Hematopoietic multipotent progenitor cell treated with erythropoietin and hydrocortisone succinate and interleukin-3 and kit ligand, for 8 days (in vitro differentiated cells): ENCODE measurements around the gene SPINT1.

Experiments used
- DNase-seq: peaks from one replicate; pipeline ENCODE4 v3.0.0-alpha.2; 2015

Gene SPINT1

GRCh38 chr15:40843885-40844695 lies at the start of gene SPINT1:
Gene SPINT1 (plus strand): TSS chr15:40844048. CDS start chr15:40844555, 507 bp downstream.
- no peak for DNase-seq

GRCh38 chr15:40796041-40796440 lies 47.8 kb upstream of the SPINT1 start:
- DNase-seq, result no peak

- DNase-seq, result no peak
These were observed 47.3 kb upstream of the SPINT1 start for GRCh38 chr15:40796512-40796911.

- DNase-seq, result no peak
These were observed 44.3 kb upstream of the SPINT1 start for GRCh38 chr15:40799523-40799922.

GRCh38 chr15:40803076-40803475 lies 40.8 kb upstream of the SPINT1 start:
- DNase-seq, result no peak

GRCh38 chr15:40803688-40804087 lies 40.2 kb upstream of the SPINT1 start:
- no peak for DNase-seq

- no peak for DNase-seq
These were observed 37.2 kb upstream of the SPINT1 start for GRCh38 chr15:40806672-40807027.

- peak; percentile 98 for DNase-seq
These were observed 36.6 kb upstream of the SPINT1 start, which contains the start of the genes DNAJC17 and ZFYVE19 for GRCh38 chr15:40807028-40807887. Gene DNAJC17 (minus strand): TSS chr15:40807473. CDS start chr15:40807446, 27 bp downstream. Gene ZFYVE19 (plus strand): TSS chr15:40807089. CDS start chr15:40807590, 501 bp downstream.

- DNase-seq, result no peak
These were observed 35.9 kb upstream of the SPINT1 start for GRCh38 chr15:40807888-40808461.

GRCh38 chr15:40808861-40809450 lies 34.9 kb upstream of the SPINT1 start:
- DNase-seq, result no peak

GRCh38 chr15:40812721-40813425 lies 31.0 kb upstream of the SPINT1 start:
- no peak for DNase-seq

- no peak for DNase-seq
These were observed 28.7 kb upstream of the SPINT1 start for GRCh38 chr15:40815042-40815698.

- DNase-seq, result no peak
These were observed 24.8 kb upstream of the SPINT1 start for GRCh38 chr15:40819048-40819447.

GRCh38 chr15:40821195-40821594 lies 22.7 kb upstream of the SPINT1 start:
- no peak for DNase-seq

GRCh38 chr15:40823572-40824343 lies 20.1 kb upstream of the SPINT1 start:
- no peak for DNase-seq

GRCh38 chr15:40825661-40826422 lies 18.0 kb upstream of the SPINT1 start:
- peak; percentile 72 for DNase-seq

GRCh38 chr15:40826423-40827075 lies 17.3 kb upstream of the SPINT1 start:
- no peak for DNase-seq

GRCh38 chr15:40828447-40829036 lies 15.3 kb upstream of the SPINT1 start, which contains the start of gene PPP1R14D:
Gene PPP1R14D (minus strand): TSS chr15:40828708. CDS start chr15:40828641, 67 bp downstream.
- DNase-seq, result no peak

GRCh38 chr15:40829115-40829514 lies 14.7 kb upstream of the SPINT1 start:
- no peak for DNase-seq
